GM12878 (cell line): ENCODE results near the gene SSH3. TPM values are rescaled to one million over a fixed set of nuclear protein-coding genes. Genes with fewer than 3 reads are reported as not detected.

Source experiments
- ATAC-seq: fragments of 200-7000 bp; cut with Tn5 transposase; 3 replicates; pipeline ENCODE4 v1.9.1; 2020; ENCODE audit warnings: mild to moderate bottlenecking, moderate library complexity
- BruUV-seq: library from RNA; stranded (reverse); fragments of 400-500 nt; replicated peaks from 2 replicates; lab custom pipeline; 2021; lab: Mats Ljungman, UMichigan
- CTCF ChIA-PET: fragments of 300-600 bp; sonication (Branson Sonifier 250); formaldehyde crosslinking; extraction: SDS; loops from one replicate; lab custom pipeline; 2021; ENCODE audit warnings: inconsistent platforms; lab: Yijun Ruan, JAX
- POLR2A ChIA-PET: fragments of 350-600 bp; formaldehyde crosslinking; extraction: SDS; loops from one replicate; lab custom pipeline; 2021; ENCODE audit warnings: inconsistent platforms; lab: Charles Lee
- RAD21 ChIA-PET: fragments of 300-600 bp; sonication (Branson Sonifier 250); formaldehyde crosslinking; loops from one replicate; lab custom pipeline; 2023; ENCODE audit warnings: antibody characterized with exemption; ENCODE audit not compliant: unreplicated experiment; lab: Charles Lee
- SMC1A ChIA-PET: fragments of 300-600 bp; sonication (Branson Sonifier 250); formaldehyde crosslinking; loops from one replicate; lab custom pipeline; 2023; ENCODE audit not compliant: unreplicated experiment, uncharacterized antibody; lab: Charles Lee
- DNase-seq: peaks from one replicate; pipeline ENCODE4 v3.0.0-alpha.2; 2011; ENCODE audit warnings: low read depth, low spot score
- FAIRE-seq: peaks from 3 replicates; lab custom pipeline; 2011; peaks lifted over from hg19 to GRCh38; lab: Jason Lieb, UNC
- H2AFZ ChIP-seq: 2 replicates; pipeline ENCODE4 v1.6.0; 2011; ENCODE audit warnings: low read depth, low read length, control low read depth; ENCODE audit not compliant: control insufficient read depth
- H3K27ac ChIP-seq: 2 replicates; pipeline ENCODE4 v1.5.1; 2011; ENCODE audit warnings: control low read depth; ENCODE audit not compliant: control insufficient read depth, insufficient read depth
- H3K27me3 ChIP-seq, 2 experiments: replicated peaks in 1 of 2; 2 replicates each; pipeline versions ENCODE4 v1.6.0 to v1.6.1; 2011; ENCODE audit warnings: low read length in 1 of 2; ENCODE audit not compliant: control insufficient read depth in 2 of 2, insufficient read depth in 2 of 2
- H3K36me3 ChIP-seq, 2 experiments: 2 replicates each; pipeline ENCODE4 v1.5.1; 2011; ENCODE audit warnings: low read length in 1 of 2; ENCODE audit not compliant: control insufficient read depth in 2 of 2, insufficient read depth in 2 of 2
- H3K4me1 ChIP-seq: 2 replicates; pipeline ENCODE4 v1.6.1; 2011; ENCODE audit warnings: mild to moderate bottlenecking, low read length, moderate library complexity, mixed read lengths; ENCODE audit not compliant: control insufficient read depth, insufficient read depth
- H3K4me2 ChIP-seq: 2 replicates; pipeline ENCODE4 v1.6.0; 2011; ENCODE audit warnings: control low read depth; ENCODE audit not compliant: control insufficient read depth, insufficient read depth
- H3K4me3 ChIP-seq: fragments of 200-600 bp; sonication (generic); 2 replicates; pipeline ENCODE4 v1.5.1; 2016
- H3K79me2 ChIP-seq: 2 replicates; pipeline ENCODE4 v1.6.0; 2011; ENCODE audit warnings: low read length; ENCODE audit not compliant: control insufficient read depth, insufficient read depth
- H3K9ac ChIP-seq: 2 replicates; pipeline ENCODE4 v1.8.0; 2011; ENCODE audit warnings: low read length, control low read depth, mixed read lengths; ENCODE audit not compliant: control insufficient read depth, insufficient read depth
- H3K9me3 ChIP-seq: replicated peaks from 3 replicates; pipeline ENCODE4 v1.5.1; 2011; ENCODE audit warnings: mild to moderate bottlenecking, low read length; ENCODE audit not compliant: control insufficient read depth, insufficient read depth
- H4K20me1 ChIP-seq: 2 replicates; pipeline ENCODE4 v1.6.0; 2011; ENCODE audit not compliant: control insufficient read depth, insufficient read depth
- BACH1 ChIP-seq: fragments of 450-650 bp; IDR thresholded peaks from 2 replicates; pipeline ENCODE4 v1.6.1; 2017; ENCODE audit warnings: mild to moderate bottlenecking, borderline replicate concordance
- BCL11A ChIP-seq: IDR thresholded peaks from 2 replicates; pipeline ENCODE4 v1.6.1; 2011; ENCODE audit warnings: low read depth, low read length
- EGR1 ChIP-seq, 2 experiments: IDR thresholded peaks; 1 replicate in 1 of 2; 2 replicates in 1 of 2; pipeline ENCODE4 v1.6.1; 2011 to 2012; ENCODE audit warnings: low read depth in 2 of 2, low read length in 2 of 2, borderline replicate concordance in 1 of 2, mild to moderate bottlenecking in 1 of 2, moderate library complexity in 1 of 2
- HDAC6 ChIP-seq: fragments of 200-600 bp; sonication (generic); IDR thresholded peaks from one replicate; pipeline ENCODE4 v1.8.0; 2017; ENCODE audit warnings: antibody characterized with exemption; ENCODE audit not compliant: unreplicated experiment
- MTA3 ChIP-seq: IDR thresholded peaks from 2 replicates; pipeline ENCODE4 v1.6.1; 2012; ENCODE audit warnings: low read length, inconsistent platforms, borderline replicate concordance
- MXI1 ChIP-seq: fragments of 150-350 bp; IDR thresholded peaks from 2 replicates; pipeline ENCODE4 v1.6.1; 2011; ENCODE audit warnings: low read depth, mild to moderate bottlenecking, inconsistent platforms, low read length, improper control_type of control experiment
- MYC ChIP-seq: IDR thresholded peaks from 2 replicates; pipeline ENCODE4 v1.6.1; 2011; ENCODE audit warnings: mild to moderate bottlenecking, low read length, moderate library complexity, inconsistent platforms; ENCODE audit not compliant: insufficient read depth, insufficient replicate concordance, insufficient read length, severe bottlenecking
- RCOR1 ChIP-seq: conservative IDR thresholded peaks from 2 replicates; pipeline ENCODE4 v1.6.1; 2012; ENCODE audit warnings: low read depth, low read length, improper control_type of control experiment
- SIN3A ChIP-seq: IDR thresholded peaks from 2 replicates; pipeline ENCODE4 v1.6.1; 2012; ENCODE audit warnings: low read depth, low read length, improper control_type of control experiment
- SMAD5 ChIP-seq: IDR thresholded peaks from 2 replicates; pipeline ENCODE4 v1.6.1; 2016; ENCODE audit warnings: antibody characterized with exemption, low read depth
- SMARCA5 ChIP-seq: fragments of 450-650 bp; IDR thresholded peaks from 2 replicates; pipeline ENCODE4 v1.6.1; 2017; ENCODE audit warnings: mild to moderate bottlenecking
- ZNF687 ChIP-seq: fragments of 450-650 bp; IDR thresholded peaks from 2 replicates; pipeline ENCODE4 v1.6.1; 2017; ENCODE audit warnings: mild to moderate bottlenecking, moderate library complexity
- WGBS: methylation state at CpG from one replicate; pipeline ENCODE4 v1.1.6; 2016; ENCODE audit warnings: low lambda C conversion rate; ENCODE audit not compliant: insufficient replicate concordance, insufficient coverage; ENCODE audit errors: missing lambda C conversion rate; 5-methylcytosine and 5-hydroxymethylcytosine counted together
- in situ Hi-C: fragments of 300-500 bp; cut with MboI; formaldehyde crosslinking; loops from 9 replicates; pipeline ENCODE4 v1.14.3; 2018; ENCODE audit warnings: mixed read lengths
- intact Hi-C: fragments of 100-400 bp; cut with micrococcal nuclease; formaldehyde crosslinking; loops from one replicate; pipeline ENCODE4 v1.14.2; 2022; ENCODE audit not compliant: unreplicated experiment
- polyA plus RNA-seq, 11 experiments: library from polyadenylated mRNA; depleted of rRNA in 4 of 11; unstranded in 6 of 11; stranded (reverse) in 5 of 11; fragments of >200 nt; fragmentation: Nextera tagmentation in 4 of 11; fragmentation: Illumina TruSeq in 1 of 11; extraction: Ambion mirVana in 4 of 11; extraction: Trizol in 1 of 11; gene quantifications; 1 replicate in 1 of 11; 2 replicates in 10 of 11; pipeline versions ENCODE4 v1.2.1 to v1.2.3, GENCODE V29; 2011 to 2016; ENCODE audit warnings: inconsistent platforms in 2 of 11, missing spikeins in 2 of 11, low read depth in 1 of 11
- total RNA-seq, 4 experiments: library from RNA; depleted of rRNA in 3 of 4; stranded (reverse); fragments of >200 nt in 3 of 4; fragmentation: Illumina TruSeq in 1 of 4; extraction: Trizol in 1 of 4; gene quantifications; 2 replicates each; pipeline versions ENCODE4 v1.2.1 to v1.2.3, GENCODE V29; 2013 to 2021
- TF ChIP-seq, protein P1 (sequence below): fragments of 450-650 bp; IDR thresholded peaks from 2 replicates; pipeline ENCODE4 v1.6.1; 2017; ENCODE audit warnings: borderline replicate concordance
- TF ChIP-seq, protein P2 (sequence below): IDR thresholded peaks from 2 replicates; pipeline ENCODE4 v1.6.1; 2011; ENCODE audit warnings: borderline replicate concordance, low read depth, mild to moderate bottlenecking, moderate library complexity, mixed read lengths, low read length; ENCODE audit not compliant: insufficient read depth; ENCODE audit errors: extremely low read length

SSH3 gene
- total and polyA plus RNA-seq, 10 of the 15 experiments (the other 5 are each of a cell fraction or from before 2014, with no cell fraction given) = 0.05 to 0.83 (median 0.28) TPM; not detected in 3

DNA sequence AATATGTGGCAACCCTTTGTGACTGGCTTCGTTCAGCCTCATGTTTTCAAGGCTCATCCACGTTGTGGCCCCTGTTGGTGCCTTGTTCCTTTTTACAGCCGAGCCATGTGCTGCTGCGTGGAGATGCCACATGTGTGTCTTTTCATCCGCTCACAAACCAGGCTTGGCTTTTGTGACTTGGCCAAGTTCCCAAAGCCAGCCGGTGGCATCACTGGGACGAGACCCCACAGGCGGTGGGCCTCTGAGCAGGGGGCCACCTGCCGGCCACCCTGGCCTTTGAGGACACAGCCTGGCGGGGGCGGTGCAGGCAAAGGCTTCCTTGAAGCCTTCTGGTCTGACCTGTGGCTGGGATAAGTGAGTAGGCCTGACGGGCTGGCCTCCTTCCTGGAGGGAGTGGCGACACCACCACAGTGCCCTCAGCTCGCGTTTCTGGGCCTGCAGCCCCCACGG lies 26.5 kb upstream of the SSH3 start:
- no peak overlapping the region for H2AFZ ChIP-seq
- WGBS = 8% methylated on average over 16 of the region's 16 CpGs
- intact Hi-C loops = loop anchor here (1.0 kb wide), 2 partner anchors 9 to 11 kb away; no protein-coding TSS in a partner anchor
- H3K4me1 ChIP-seq = peaks cover 53% of the 10 kb centered on the region
- no peaks in the 10 kb centered on the region for H3K9me3 ChIP-seq
- H3K27me3 ChIP-seq = no peaks in the 10 kb centered on the region
- no peaks in the 10 kb centered on the region for H4K20me1 ChIP-seq
- ATAC-seq (peak; percentile 55), DNase-seq (no peak), FAIRE-seq (no peak)
- ChIA-PET CTCF (interaction anchor here (0.6 to 2.0 kb wide), 8 partner anchors 9 to 75 kb away, joined by 3 to 20 read pairs (median 8); partner anchors contain the start of genes ANKRD13D and GRK2), POLR2A (interaction anchor here (1.1 to 2.6 kb wide), 7 partner anchors 8 to 163 kb away, joined by 3 to 25 read pairs (median 6); partner anchors contain the start of gene ANKRD13D), RAD21 (interaction anchor here (0.9 to 1.9 kb wide), 8 partner anchors 7 to 79 kb away, joined by 3 to 14 read pairs (median 6); partner anchors contain the start of genes ANKRD13D and GRK2), SMC1A (interaction anchor here (0.6 to 1.9 kb wide), 7 partner anchors 9 to 76 kb away, joined by 3 to 9 read pairs (median 4); partner anchors contain the start of genes GRK2 and POLD4)
- H3K9ac ChIP-seq = peak overlapping the region; percentile 69
- in situ Hi-C loops = no loop called here
- peak overlapping the region; percentile 99 for H3K27ac ChIP-seq
- peak overlapping the region; percentile 10; the same call in 1 of the 2 replicates for H3K4me3 ChIP-seq
- BruUV-seq = no TSS peak
- peaks cover 26 to 52% of the 10 kb centered on the region in 2 experiments for H3K36me3 ChIP-seq
- peak overlapping the region; percentile 84 for H3K4me2 ChIP-seq
- H3K79me2 ChIP-seq = peaks cover 72% of the 10 kb centered on the region
- peak in 1 of 2 experiments; percentile 81; a peak in 2 of 3 replicates for TF ChIP-seq EGR1 (IDR thresholded peaks at IDR 0.05; ENCODE audit: borderline replicate concordance in 1 of 2, low read depth in 2 of 2, low read length in 2 of 2)
- TF ChIP-seq MXI1 = 0 out of 2 replicates have a peak, but pooled peaks have one; percentile 39
- TF ChIP-seq ZNF687 = peak; percentile 82
- no peak for TF ChIP-seq SMAD5
- TF ChIP-seq, protein P1, sequence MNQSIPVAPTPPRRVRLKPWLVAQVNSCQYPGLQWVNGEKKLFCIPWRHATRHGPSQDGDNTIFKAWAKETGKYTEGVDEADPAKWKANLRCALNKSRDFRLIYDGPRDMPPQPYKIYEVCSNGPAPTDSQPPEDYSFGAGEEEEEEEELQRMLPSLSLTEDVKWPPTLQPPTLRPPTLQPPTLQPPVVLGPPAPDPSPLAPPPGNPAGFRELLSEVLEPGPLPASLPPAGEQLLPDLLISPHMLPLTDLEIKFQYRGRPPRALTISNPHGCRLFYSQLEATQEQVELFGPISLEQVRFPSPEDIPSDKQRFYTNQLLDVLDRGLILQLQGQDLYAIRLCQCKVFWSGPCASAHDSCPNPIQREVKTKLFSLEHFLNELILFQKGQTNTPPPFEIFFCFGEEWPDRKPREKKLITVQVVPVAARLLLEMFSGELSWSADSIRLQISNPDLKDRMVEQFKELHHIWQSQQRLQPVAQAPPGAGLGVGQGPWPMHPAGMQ = no peak
- peak; percentile 6; the same call in 1 of the 2 replicates for TF ChIP-seq SMARCA5
- peak; percentile 36 for TF ChIP-seq MYC
- TF ChIP-seq SIN3A = peak; percentile 53; the same call in 1 of the 2 replicates
- TF ChIP-seq BACH1 = 0 out of 2 replicates have a peak, but pooled peaks have one; percentile 10
- no peak for TF ChIP-seq MTA3
- TF ChIP-seq RCOR1 = 0 out of 2 replicates have a peak, but pooled peaks have one; percentile 1
- no peak for TF ChIP-seq HDAC6
- TF ChIP-seq BCL11A = peak; percentile 11; the same call in 1 of the 2 replicates
- TF ChIP-seq, protein P2, sequence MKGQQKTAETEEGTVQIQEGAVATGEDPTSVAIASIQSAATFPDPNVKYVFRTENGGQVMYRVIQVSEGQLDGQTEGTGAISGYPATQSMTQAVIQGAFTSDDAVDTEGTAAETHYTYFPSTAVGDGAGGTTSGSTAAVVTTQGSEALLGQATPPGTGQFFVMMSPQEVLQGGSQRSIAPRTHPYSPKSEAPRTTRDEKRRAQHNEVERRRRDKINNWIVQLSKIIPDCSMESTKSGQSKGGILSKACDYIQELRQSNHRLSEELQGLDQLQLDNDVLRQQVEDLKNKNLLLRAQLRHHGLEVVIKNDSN = no peak
